WTC11 (cell line): ENCODE results near the gene AHNAK2. TPM values are rescaled to one million over a fixed set of nuclear protein-coding genes. Genes with fewer than 3 reads are reported as not detected.

Experiments used
- ATAC-seq: fragments of 200-7000 bp; cut with Tn5 transposase; 2 replicates; pipeline ENCODE4 v1.10.0; 2021; ENCODE audit warnings: mild to moderate bottlenecking, moderate library complexity
- CTCF ChIA-PET: fragments of 300-600 bp; sonication (Branson Sonifier 250); formaldehyde crosslinking; loops from one replicate; lab custom pipeline; 2021; ENCODE audit warnings: antibody characterized with exemption; lab: Charles Lee
- POLR2A ChIA-PET: fragments of 350-600 bp; sonication (Branson Sonifier 250); formaldehyde crosslinking; loops from one replicate; lab custom pipeline; 2021; ENCODE audit warnings: antibody characterized with exemption; lab: Charles Lee
- DNase-seq: peaks from one replicate; pipeline ENCODE4 v3.0.0; 2021; ENCODE audit warnings: low spot score
- H3K27ac Mint-ChIP-seq: 2 replicates; pipeline ENCODE4 v1.8.0; 2021; ENCODE audit warnings: mixed read lengths
- H3K27me3 Mint-ChIP-seq: 2 replicates; pipeline ENCODE4 v1.8.0; 2021; ENCODE audit warnings: low read depth, mild to moderate bottlenecking, moderate library complexity, mixed read lengths
- H3K36me3 Mint-ChIP-seq: 2 replicates; pipeline ENCODE4 v1.8.0; 2021; ENCODE audit warnings: mixed read lengths
- H3K4me1 Mint-ChIP-seq: 2 replicates; pipeline ENCODE4 v1.8.0; 2022; ENCODE audit warnings: mixed read lengths
- H3K4me3 Mint-ChIP-seq: 2 replicates; pipeline ENCODE4 v1.8.0; 2021; ENCODE audit warnings: mild to moderate bottlenecking, moderate library complexity, mixed read lengths
- H3K9me3 Mint-ChIP-seq: 2 replicates; pipeline ENCODE4 v1.8.0; 2021; ENCODE audit warnings: mixed read lengths
- ARID4B ChIP-seq: sonication (generic); formaldehyde crosslinking; IDR thresholded peaks from 2 replicates; pipeline ENCODE4 v1.8.0; 2023; ENCODE audit warnings: missing genetic modification reagents, mild to moderate bottlenecking, borderline replicate concordance
- ATF2 ChIP-seq: sonication (generic); formaldehyde crosslinking; IDR thresholded peaks from 2 replicates; pipeline ENCODE4 v1.8.1; 2022; ENCODE audit warnings: low read depth, missing genetic modification reagents, borderline replicate concordance
- CBFB ChIP-seq: sonication (generic); formaldehyde crosslinking; IDR thresholded peaks from 2 replicates; pipeline ENCODE4 v1.8.1; 2022; ENCODE audit warnings: mild to moderate bottlenecking, low read depth, missing genetic modification reagents
- CREB1 ChIP-seq: sonication (generic); formaldehyde crosslinking; IDR thresholded peaks from 2 replicates; pipeline ENCODE4 v1.8.0; 2023; ENCODE audit warnings: mild to moderate bottlenecking, missing genetic modification reagents
- CREM ChIP-seq: sonication (generic); formaldehyde crosslinking; IDR thresholded peaks from 2 replicates; pipeline ENCODE4 v1.8.1; 2022; ENCODE audit warnings: mild to moderate bottlenecking, missing genetic modification reagents, moderate library complexity
- FOXK1 ChIP-seq: sonication (generic); formaldehyde crosslinking; IDR thresholded peaks from 2 replicates; pipeline ENCODE4 v1.8.0; 2022; ENCODE audit warnings: mild to moderate bottlenecking, moderate library complexity, missing genetic modification reagents
- GTF2I ChIP-seq: fragments of 250-450 bp; sonication (Bioruptor Pico); conservative IDR thresholded peaks from 2 replicates; pipeline ENCODE4 v1.4.0; 2021; ENCODE audit warnings: mild to moderate bottlenecking
- MAX ChIP-seq: sonication (generic); formaldehyde crosslinking; IDR thresholded peaks from 2 replicates; pipeline ENCODE4 v1.8.0; 2022; ENCODE audit warnings: mild to moderate bottlenecking, missing genetic modification reagents
- MLX ChIP-seq: sonication (generic); formaldehyde crosslinking; IDR thresholded peaks from 2 replicates; pipeline ENCODE4 v1.8.1; 2023; ENCODE audit warnings: mild to moderate bottlenecking, missing genetic modification reagents, moderate library complexity
- MXD4 ChIP-seq: fragments of 250-450 bp; sonication (Bioruptor Pico); IDR thresholded peaks from 2 replicates; pipeline ENCODE4 v1.8.0; 2021; ENCODE audit warnings: mild to moderate bottlenecking, moderate library complexity, borderline replicate concordance
- NFE2L1 ChIP-seq: sonication (generic); formaldehyde crosslinking; IDR thresholded peaks from 2 replicates; pipeline ENCODE4 v1.8.1; 2023; ENCODE audit warnings: missing genetic modification reagents
- NR3C1 ChIP-seq: sonication (generic); formaldehyde crosslinking; conservative IDR thresholded peaks from 2 replicates; pipeline ENCODE4 v1.8.1; 2023; ENCODE audit warnings: low read depth, mild to moderate bottlenecking, missing genetic modification reagents
- OVOL2 ChIP-seq: fragments of 250-450 bp; sonication (Bioruptor Pico); IDR thresholded peaks from 2 replicates; pipeline ENCODE4 v1.9.0; 2021; ENCODE audit warnings: mild to moderate bottlenecking, borderline replicate concordance
- PRDM15 ChIP-seq: sonication (generic); formaldehyde crosslinking; IDR thresholded peaks from 2 replicates; pipeline ENCODE4 v1.8.0; 2022; ENCODE audit warnings: missing genetic modification reagents
- TCF7 ChIP-seq: sonication (generic); formaldehyde crosslinking; IDR thresholded peaks from 2 replicates; pipeline ENCODE4 v1.8.0; 2022; ENCODE audit warnings: mild to moderate bottlenecking, low read depth, missing genetic modification reagents, moderate library complexity
- TP53 ChIP-seq: sonication (generic); formaldehyde crosslinking; IDR thresholded peaks from 2 replicates; pipeline ENCODE4 v1.8.1; 2023; ENCODE audit warnings: mild to moderate bottlenecking, missing genetic modification reagents
- USF1 ChIP-seq: sonication (generic); formaldehyde crosslinking; IDR thresholded peaks from 2 replicates; pipeline ENCODE4 v1.8.0; 2022; ENCODE audit warnings: mild to moderate bottlenecking, missing genetic modification reagents
- ZMAT4 ChIP-seq: fragments of 250-450 bp; sonication (Bioruptor Pico); IDR thresholded peaks from 2 replicates; pipeline ENCODE4 v1.9.0; 2021; ENCODE audit warnings: mild to moderate bottlenecking
- ZNF121 ChIP-seq: sonication (generic); formaldehyde crosslinking; IDR thresholded peaks from 2 replicates; pipeline ENCODE4 v1.8.0; 2023; ENCODE audit warnings: missing genetic modification reagents
- ZNF317 ChIP-seq: sonication (generic); formaldehyde crosslinking; IDR thresholded peaks from 2 replicates; pipeline ENCODE4 v1.8.1; 2023; ENCODE audit warnings: low read depth, mild to moderate bottlenecking, moderate library complexity, missing genetic modification reagents, borderline replicate concordance
- ZNF423 ChIP-seq: fragments of 250-450 bp; sonication (Bioruptor Pico); IDR thresholded peaks from 2 replicates; pipeline ENCODE4 v2.1.2; 2022; ENCODE audit warnings: mild to moderate bottlenecking, moderate library complexity
- total RNA-seq: library from RNA; stranded (reverse); gene quantifications from 3 replicates; pipeline ENCODE4 v1.2.3, GENCODE V29; 2021

AHNAK2 gene
- total RNA-seq, 1 experiment from 2014 or later = 3.5 TPM

- POLR2A ChIA-PET = no interaction called here
- H3K4me3 Mint-ChIP-seq = no peak overlapping the region
- TF ChIP-seq FOXK1 (CRISPR knock-in tag) = no peak
- no peak for DNase-seq
- no peak for ATAC-seq
- H3K9me3 Mint-ChIP-seq = 0 out of 2 replicates have a peak, but pooled peaks cover 3% of the 10 kb centered on the region
- H3K36me3 Mint-ChIP-seq = no peaks in the 10 kb centered on the region
- CTCF ChIA-PET = interaction anchor here (0.6 to 2.5 kb wide), 5 partner anchors 23 to 151 kb away, joined by 4 to 11 read pairs (median 4); no protein-coding TSS in a partner anchor
- H3K27ac Mint-ChIP-seq = no peak overlapping the region
- no peaks in the 10 kb centered on the region for H3K4me1 Mint-ChIP-seq
- peaks cover 63% of the 10 kb centered on the region for H3K27me3 Mint-ChIP-seq
These were observed 39.2 kb downstream of the AHNAK2 start for GRCh38 chr14:104938960-104939359.

GRCh38 chr14:104938436-104938835, 39.7 kb downstream of the AHNAK2 start:
- TF ChIP-seq MXD4 = no peak
- TF ChIP-seq NFE2L1 = no peak
- no peak for TF ChIP-seq ARID4B
- no peak for TF ChIP-seq CBFB (CRISPR knock-in tag)
- TF ChIP-seq TP53 (CRISPR knock-in tag) = no peak
- no peak for TF ChIP-seq ZNF423 (CRISPR knock-in tag)
- no peak for TF ChIP-seq GTF2I (CRISPR knock-in tag)
- TF ChIP-seq MLX (CRISPR knock-in tag) = no peak
- no peak for TF ChIP-seq NR3C1 (CRISPR knock-in tag)
- TF ChIP-seq, all 79 proteins: peak for 0
- Mint-ChIP-seq H3K27ac (no peak overlapping the region), H3K36me3 (no peaks in the 10 kb centered on the region), H3K4me1 (no peaks in the 10 kb centered on the region), H3K27me3 (peaks cover 64% of the 10 kb centered on the region), H3K9me3 (0 out of 2 replicates have a peak, but pooled peaks cover 3% of the 10 kb centered on the region), H3K4me3 (no peak overlapping the region)
- CTCF ChIA-PET = interaction anchor here (0.6 kb wide), 1 partner anchor 23 kb away, joined by 7 read pairs; no protein-coding TSS in a partner anchor
- DNase-seq (no peak), ATAC-seq (no peak)
- POLR2A ChIA-PET = no interaction called here

GRCh38 chr14:104937694-104938365, 40.3 kb downstream of the AHNAK2 start:
- CTCF ChIA-PET = interaction anchor here (1.3 to 1.9 kb wide), 2 partner anchors 108 to 169 kb away, joined by 4 read pairs; no protein-coding TSS in a partner anchor
- ATAC-seq (no peak), DNase-seq (no peak)
- 0 out of 2 replicates have a peak, but pooled peaks cover 3% of the 10 kb centered on the region for H3K9me3 Mint-ChIP-seq
- H3K36me3 Mint-ChIP-seq = no peaks in the 10 kb centered on the region
- peaks cover 70% of the 10 kb centered on the region for H3K27me3 Mint-ChIP-seq
- H3K27ac Mint-ChIP-seq = no peak overlapping the region
- POLR2A ChIA-PET = no interaction called here
- no peaks in the 10 kb centered on the region for H3K4me1 Mint-ChIP-seq
- H3K4me3 Mint-ChIP-seq = no peak overlapping the region
- TF ChIP-seq ZMAT4 (no peak), PRDM15 (CRISPR knock-in tag) (no peak), OVOL2 (CRISPR knock-in tag) (no peak), USF1 (CRISPR knock-in tag) (no peak), TCF7 (no peak), CREB1 (no peak), ZNF121 (CRISPR knock-in tag) (no peak), ZNF317 (CRISPR knock-in tag) (no peak), ATF2 (CRISPR knock-in tag) (no peak), MAX (CRISPR knock-in tag) (no peak), CREM (CRISPR knock-in tag) (no peak)
